HL-60/S4 treated with retinoic acid at 250 ng/mL for 4 days and 3 days (cell line): ENCODE results near the gene TRIM65.

ENCODE experiments used
- in situ Hi-C: fragments of 300-500 bp; cut with MboI; formaldehyde crosslinking; loops from 2 replicates; pipeline ENCODE4 v1.7.0; 2022; ENCODE audit warnings: low sequenced_read_pairs

The TRIM65 gene

DNA sequence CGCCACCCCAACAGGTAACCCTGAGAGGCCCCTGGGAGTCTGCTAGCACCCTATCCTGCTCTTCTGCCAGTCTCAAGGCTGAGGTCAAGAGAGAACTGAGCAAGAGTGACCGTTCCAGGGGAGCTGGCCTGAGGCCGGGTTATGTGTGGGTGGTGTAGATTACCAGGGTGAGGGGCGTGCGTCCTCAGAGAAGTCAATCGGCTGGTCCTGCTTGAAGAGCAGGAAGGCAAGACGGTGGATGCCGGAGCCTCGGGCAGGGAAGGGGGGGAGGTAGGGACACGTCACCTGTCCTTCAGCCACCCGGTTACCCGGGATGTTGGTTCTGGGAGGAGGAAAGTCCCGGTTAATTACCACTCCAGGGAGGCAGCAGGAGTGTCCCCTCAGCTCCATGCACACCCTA, 2.6 kb upstream of the TRIM65 start:
- in situ Hi-C loops, result loop anchor here (25.0 kb wide), 1 partner anchor 112 kb away; the partner anchor contains the start of gene UNK

GRCh38 chr17:75898791-75899190, 2.0 kb upstream of the TRIM65 start:
- in situ Hi-C loops, result loop anchor here (25.0 kb wide), 1 partner anchor 111 kb away; the partner anchor contains the start of gene UNK

- in situ Hi-C loops, result loop anchor here (25.0 kb wide), 1 partner anchor 111 kb away; the partner anchor contains the start of gene UNK
Measured at GRCh38 chr17:75898065-75898464, 1.3 kb upstream of the TRIM65 start.

- in situ Hi-C loops, result loop anchor here (25.0 kb wide), 1 partner anchor 110 kb away; the partner anchor contains the start of gene UNK
Measured at GRCh38 chr17:75897160-75898019, 639 bp upstream of the TRIM65 start.

DNA sequence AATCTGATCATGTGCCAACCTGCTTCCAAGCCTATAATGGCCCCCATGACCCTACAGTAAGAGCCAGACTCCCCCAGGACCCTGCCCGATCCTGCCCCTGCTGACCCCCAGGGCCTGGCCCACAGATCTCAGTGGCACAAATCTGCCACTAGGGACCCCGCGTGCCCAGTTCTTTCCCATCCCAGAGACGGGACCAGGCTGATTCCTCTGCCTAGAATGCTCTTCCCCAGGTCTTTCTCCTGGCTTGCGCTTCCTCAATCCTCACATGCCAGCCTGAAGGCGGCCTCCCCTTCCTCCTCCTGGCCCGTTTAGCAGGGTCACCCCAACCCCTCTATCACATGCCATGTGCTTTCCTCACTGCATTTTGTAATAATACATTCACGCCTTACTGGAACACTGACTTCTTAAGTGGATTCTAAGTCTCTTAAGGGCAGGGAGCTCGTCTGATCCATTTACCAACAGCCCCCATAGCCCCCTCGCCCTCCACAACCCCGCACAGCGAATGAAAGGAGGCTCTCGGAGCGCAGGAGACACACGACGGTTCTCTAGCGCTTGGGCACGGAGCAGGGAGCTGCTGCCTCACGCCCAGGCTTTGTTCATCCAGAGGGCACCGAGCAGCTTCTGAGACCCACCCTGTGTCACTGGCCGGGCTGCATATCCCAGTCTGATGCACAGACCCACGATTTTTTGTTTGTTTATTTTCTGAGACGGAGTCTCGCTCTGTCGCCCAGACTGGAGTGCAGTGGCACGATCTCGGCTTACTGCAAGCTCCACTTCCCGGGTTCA, 1.2 kb downstream of the TRIM65 start:
- in situ Hi-C loops, result loop anchor here (25.0 kb wide), 1 partner anchor 108 kb away; the partner anchor contains the start of gene UNK

GRCh38 chr17:75894049-75894733, 2.6 kb downstream of the TRIM65 start:
- in situ Hi-C loops, result loop anchor here (25.0 kb wide), 1 partner anchor 107 kb away; the partner anchor contains the start of gene UNK

- in situ Hi-C loops, result loop anchor here (25.0 kb wide), 1 partner anchor 106 kb away; the partner anchor contains the start of gene UNK
Measured at GRCh38 chr17:75893305-75894048, 3.3 kb downstream of the TRIM65 start.

GRCh38 chr17:75892556-75893224, 4.1 kb downstream of the TRIM65 start:
- in situ Hi-C loops, result loop anchor here (25.0 kb wide), 1 partner anchor 105 kb away; the partner anchor contains the start of gene UNK

DNA sequence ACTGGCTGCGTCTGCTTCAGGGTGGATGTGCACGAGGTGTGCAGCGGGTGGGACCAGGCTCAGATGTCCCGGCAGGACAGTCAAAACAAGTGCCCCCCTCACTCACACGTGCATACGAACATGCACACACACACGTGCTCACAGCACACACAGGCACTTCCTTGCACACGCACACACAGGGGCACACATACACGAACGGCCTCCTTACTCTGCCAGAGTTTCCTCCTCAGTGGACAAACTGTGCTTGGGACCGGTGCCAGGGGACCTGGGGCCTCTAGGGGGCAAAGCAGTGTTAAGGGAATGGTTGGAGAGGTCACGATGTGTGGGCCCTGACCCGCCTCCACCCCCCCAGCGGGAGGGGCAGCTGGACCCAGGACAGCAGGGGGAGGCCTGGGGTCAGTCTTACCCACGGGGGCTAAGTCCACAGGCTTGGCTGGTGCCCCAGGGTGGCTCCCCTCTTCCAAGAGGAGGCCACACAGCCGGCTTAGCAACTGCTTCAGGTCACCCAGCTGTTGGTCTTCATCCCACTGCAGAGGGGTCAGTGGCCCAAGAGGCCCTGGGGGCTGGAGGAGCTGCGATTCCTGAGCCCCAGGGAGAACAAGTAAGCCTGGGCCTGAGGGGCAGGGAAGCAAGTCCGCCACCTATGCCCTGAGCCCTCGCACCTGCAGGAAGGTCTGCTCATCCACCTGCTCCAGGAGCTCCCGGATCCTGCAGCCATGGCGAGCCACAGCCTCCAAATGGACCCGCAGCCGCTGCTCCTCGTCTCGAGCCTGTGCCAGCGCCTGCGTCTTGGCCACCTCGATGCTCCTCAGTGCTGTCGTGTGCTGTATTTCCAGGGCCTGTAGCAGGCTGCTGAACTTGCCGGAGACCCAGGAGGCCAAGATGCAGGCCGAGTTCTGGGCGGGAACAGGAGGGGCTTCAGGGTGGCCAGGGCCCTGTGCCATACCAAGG, 4.9 kb downstream of the TRIM65 start:
- in situ Hi-C loops, result loop anchor here (25.0 kb wide), 1 partner anchor 105 kb away; the partner anchor contains the start of gene UNK

GRCh38 chr17:75891022-75891604, 5.6 kb downstream of the TRIM65 start:
- in situ Hi-C loops, result loop anchor here (25.0 kb wide), 1 partner anchor 104 kb away; the partner anchor contains the start of gene UNK

DNA sequence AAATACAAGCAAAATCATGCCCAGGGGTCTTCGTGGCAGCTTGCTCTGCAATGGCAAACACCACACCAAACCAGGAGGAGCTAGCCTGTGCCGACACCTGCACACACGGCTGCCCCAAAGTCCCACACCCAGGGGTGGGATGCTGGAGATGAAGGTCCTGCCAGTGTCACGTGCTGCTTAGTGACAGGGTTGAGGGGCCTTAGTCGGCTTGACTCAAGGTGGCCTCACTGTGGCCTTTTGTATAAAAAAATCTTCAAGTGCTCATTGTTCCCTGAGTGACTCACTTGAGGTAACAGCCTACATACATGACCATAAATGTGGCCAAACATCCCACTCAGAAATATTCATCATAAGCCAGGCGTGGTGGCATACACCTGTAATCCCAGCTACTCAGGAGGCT, 7.3 kb downstream of the TRIM65 start:
- in situ Hi-C loops, result loop anchor here (25.0 kb wide), 1 partner anchor 102 kb away; the partner anchor contains the start of gene UNK

DNA sequence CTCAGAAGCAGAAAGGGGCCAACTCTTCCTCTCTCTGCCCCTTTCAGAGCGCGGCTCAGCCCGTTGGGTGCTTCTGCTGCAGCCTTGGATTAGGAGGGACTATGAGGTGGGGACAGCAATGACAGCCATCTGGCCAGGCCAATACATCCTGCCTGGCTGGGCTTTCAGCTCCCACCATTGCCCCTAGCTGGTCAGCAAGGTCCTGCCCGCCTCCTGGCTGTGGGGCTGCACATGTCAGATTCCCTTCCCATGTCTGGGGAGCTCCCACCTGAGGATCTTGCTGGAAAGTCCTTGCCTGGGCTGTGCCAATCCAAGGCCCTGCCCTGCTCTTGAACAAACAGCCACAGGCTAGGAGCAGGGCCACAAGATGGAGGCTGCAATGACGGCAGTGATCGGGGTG, 8.3 kb downstream of the TRIM65 start:
- in situ Hi-C loops, result loop anchor here (25.0 kb wide), 1 partner anchor 101 kb away; the partner anchor contains the start of gene UNK

GRCh38 chr17:75885860-75886259, 10.9 kb downstream of the TRIM65 start:
- in situ Hi-C loops, result loop anchor here (25.0 kb wide), 1 partner anchor 99 kb away; the partner anchor contains the start of gene UNK

DNA sequence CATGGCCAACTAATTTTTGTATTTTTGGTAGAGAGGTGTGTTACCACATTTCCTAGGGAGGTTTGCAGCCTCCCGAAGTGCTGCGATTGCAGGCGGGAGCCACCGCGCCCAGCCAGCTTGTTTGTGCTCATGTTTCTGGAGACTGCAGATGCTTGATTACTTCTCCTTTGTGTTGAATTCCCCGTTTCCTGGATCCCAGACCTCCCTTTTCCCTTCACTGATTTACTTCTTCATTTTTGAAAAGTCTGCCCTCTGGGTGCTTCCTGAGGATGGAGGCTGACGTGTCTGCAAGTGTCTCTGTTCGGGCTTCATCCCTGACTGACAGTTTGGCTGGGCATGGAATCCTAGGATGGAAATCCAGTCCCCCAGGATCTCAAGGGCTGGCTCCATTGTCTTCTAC, 11.3 kb downstream of the TRIM65 start:
- in situ Hi-C loops, result loop anchor here (25.0 kb wide), 1 partner anchor 98 kb away; the partner anchor contains the start of gene UNK

- in situ Hi-C loops, result loop anchor here (25.0 kb wide), 1 partner anchor 95 kb away; the partner anchor contains the start of gene UNK
Measured at GRCh38 chr17:75881678-75882454, 14.9 kb downstream of the TRIM65 start.

- in situ Hi-C loops, result loop anchor here (25.0 kb wide), 1 partner anchor 93 kb away; the partner anchor contains the start of gene UNK
Measured at GRCh38 chr17:75880266-75880665, 16.5 kb downstream of the TRIM65 start.
